ENCODE data around the gene ATG9B.

- no peak for TF ChIP-seq CTCF (IDR thresholded peaks at IDR 0.05)
- no peak for TF ChIP-seq EZH2 (IDR thresholded peaks at IDR 0.05; ENCODE audit: borderline replicate concordance, insufficient read depth, low read depth, low read length, poor library complexity, severe bottlenecking)
Observed at GRCh38 chr7:151016505-151016904, 7.8 kb downstream of the ATG9B start.
